RWPE2 (cell line): ENCODE results near the gene CNTN1.

Experiments
- ATAC-seq: fragments of 200-7000 bp; cut with Tn5 transposase; 3 replicates; pipeline ENCODE4 v1.9.1; 2021; ENCODE audit warnings: low read depth
- DNase-seq: peaks from one replicate; pipeline ENCODE4 v3.0.0-alpha.2; 2020; ENCODE audit warnings: low spot score
- H3K27ac ChIP-seq: fragments of 450-650 bp; 2 replicates; pipeline ENCODE4 v1.5.1; 2017; ENCODE audit warnings: mild to moderate bottlenecking; ENCODE audit not compliant: poor library complexity, severe bottlenecking
- H3K27me3 ChIP-seq: fragments of 250-450 bp; sonication (Bioruptor Pico); 2 replicates; pipeline ENCODE4 v1.5.1; 2021; ENCODE audit warnings: mild to moderate bottlenecking, moderate library complexity; ENCODE audit not compliant: insufficient read depth, poor library complexity, severe bottlenecking
- H3K36me3 ChIP-seq: fragments of 250-450 bp; sonication (Bioruptor Pico); 2 replicates; pipeline ENCODE4 v1.5.1; 2020; ENCODE audit warnings: low read depth, mild to moderate bottlenecking, moderate library complexity
- H3K4me1 ChIP-seq: fragments of 250-450 bp; sonication (Bioruptor Pico); 2 replicates; pipeline ENCODE4 v1.5.1; 2021; ENCODE audit warnings: mild to moderate bottlenecking, moderate library complexity; ENCODE audit not compliant: insufficient read depth, poor library complexity, severe bottlenecking
- H3K4me3 ChIP-seq: fragments of 250-450 bp; sonication (Bioruptor Pico); 2 replicates; pipeline ENCODE4 v1.5.1; 2021; ENCODE audit warnings: mild to moderate bottlenecking, moderate library complexity; ENCODE audit not compliant: severe bottlenecking
- H3K9me3 ChIP-seq: fragments of 250-450 bp; sonication (Bioruptor Pico); 2 replicates; pipeline ENCODE4 v1.5.1; 2021; ENCODE audit warnings: mild to moderate bottlenecking, moderate library complexity; ENCODE audit not compliant: severe bottlenecking
- CTCF ChIP-seq: fragments of 450-650 bp; IDR thresholded peaks from one replicate; pipeline ENCODE4 v1.5.1; 2017; ENCODE audit warnings: mild to moderate bottlenecking, moderate library complexity; ENCODE audit not compliant: poor library complexity, severe bottlenecking

The CNTN1 gene

GRCh38 chr12:40793471-40793870, 101.2 kb downstream of the CNTN1 start:
- Histone ChIP-seq H3K4me1 (no peaks in the 10 kb centered on the region), H3K27ac (no peak overlapping the region), H3K36me3 (no peaks in the 10 kb centered on the region), H3K27me3 (peaks cover 3% of the 10 kb centered on the region), H3K4me3 (no peak overlapping the region), H3K9me3 (no peaks in the 10 kb centered on the region)
- ATAC-seq (no peak), DNase-seq (no peak)
- TF ChIP-seq CTCF, result no peak

- DNase-seq (no peak), ATAC-seq (no peak)
- H3K27ac ChIP-seq, result no peak overlapping the region
- no peaks in the 10 kb centered on the region for H3K9me3 ChIP-seq
- TF ChIP-seq CTCF, result no peak
- no peaks in the 10 kb centered on the region for H3K4me1 ChIP-seq
- no peak overlapping the region for H3K4me3 ChIP-seq
- H3K27me3 ChIP-seq, result peaks cover 3% of the 10 kb centered on the region
- H3K36me3 ChIP-seq, result no peaks in the 10 kb centered on the region
These were observed 101.8 kb downstream of the CNTN1 start for GRCh38 chr12:40794087-40794486.

GRCh38 chr12:40801082-40801481, 108.8 kb downstream of the CNTN1 start:
- Histone ChIP-seq H3K36me3 (no peaks in the 10 kb centered on the region), H3K27ac (no peak overlapping the region), H3K9me3 (no peaks in the 10 kb centered on the region), H3K27me3 (peaks cover 2% of the 10 kb centered on the region), H3K4me1 (no peaks in the 10 kb centered on the region), H3K4me3 (no peak overlapping the region)
- no peak for TF ChIP-seq CTCF
- ATAC-seq (no peak), DNase-seq (no peak)

GRCh38 chr12:40801861-40802260, 109.6 kb downstream of the CNTN1 start:
- no peaks in the 10 kb centered on the region for H3K36me3 ChIP-seq
- H3K27ac ChIP-seq, result no peak overlapping the region
- H3K4me3 ChIP-seq, result no peak overlapping the region
- H3K9me3 ChIP-seq, result no peaks in the 10 kb centered on the region
- H3K4me1 ChIP-seq, result no peaks in the 10 kb centered on the region
- ATAC-seq (no peak), DNase-seq (no peak)
- TF ChIP-seq CTCF, result no peak
- peaks cover 2% of the 10 kb centered on the region for H3K27me3 ChIP-seq

- no peak overlapping the region for H3K4me3 ChIP-seq
- no peak for ATAC-seq
- no peaks in the 10 kb centered on the region for H3K9me3 ChIP-seq
- DNase-seq, result no peak
- H3K27ac ChIP-seq, result no peak overlapping the region
- no peak for TF ChIP-seq CTCF
- H3K4me1 ChIP-seq, result no peaks in the 10 kb centered on the region
- peaks cover 2% of the 10 kb centered on the region for H3K27me3 ChIP-seq
- H3K36me3 ChIP-seq, result no peaks in the 10 kb centered on the region
These were observed 110.4 kb downstream of the CNTN1 start for GRCh38 chr12:40802656-40803055.
